OCI-LY7 (cell line): ENCODE results near the gene PLXNB2.

Experiments used
- CTCF ChIP-seq: fragments of 200-600 bp; sonication (generic); conservative IDR thresholded peaks from 2 replicates; pipeline ENCODE4 v1.5.1; 2014; ENCODE audit warnings: mild to moderate bottlenecking, antibody characterized with exemption, low read length, moderate library complexity, mixed read lengths
- EZH2phosphoT487 ChIP-seq: fragments of 200-600 bp; sonication (generic); IDR thresholded peaks from 2 replicates; pipeline ENCODE4 v1.6.1; 2018; ENCODE audit warnings: low read depth, borderline replicate concordance, mild to moderate bottlenecking, mixed run types, antibody characterized with exemption, low read length, moderate library complexity, mixed read lengths

GRCh38 chr22:50287731-50288130, 19.7 kb downstream of the PLXNB2 start:
- no peak for TF ChIP-seq EZH2phosphoT487
- TF ChIP-seq CTCF: no peak
